Activated CD4-positive, alpha-beta memory T cell treated with anti-CD3 and anti-CD28 coated beads, Interleukin-2, amount 10 ng/mL, durations not matched to agents 7 days and 5 days (primary cell): Measurements from ENCODE around the gene AGL. TPM values are rescaled to one million over a fixed set of nuclear protein-coding genes. Genes with fewer than 3 reads are reported as not detected.

Experiments used
- CTCF ChIA-PET: fragments of 350-600 bp; sonication (Branson Sonifier 250); formaldehyde crosslinking; loops from one replicate; lab custom pipeline; 2021; ENCODE audit warnings: antibody characterized with exemption, inconsistent platforms; lab: Charles Lee
- POLR2A ChIA-PET: fragments of 350-600 bp; sonication (Branson Sonifier 250); formaldehyde crosslinking; loops from one replicate; lab custom pipeline; 2021; ENCODE audit warnings: antibody characterized with exemption; lab: Charles Lee
- DNase-seq: peaks from one replicate; pipeline ENCODE4 v3.0.0-alpha.2; 2020
- H3K27ac Mint-ChIP-seq: one replicate; pipeline ENCODE4 v1.8.0; 2021; ENCODE audit warnings: mild to moderate bottlenecking, mixed read lengths
- H3K27me3 Mint-ChIP-seq: one replicate; pipeline ENCODE4 v1.8.0; 2021; ENCODE audit warnings: mixed read lengths
- H3K36me3 Mint-ChIP-seq: one replicate; pipeline ENCODE4 v1.8.0; 2021; ENCODE audit warnings: low read depth, mixed read lengths
- H3K4me1 Mint-ChIP-seq: one replicate; pipeline ENCODE4 v1.8.0; 2021; ENCODE audit warnings: mixed read lengths
- H3K4me3 Mint-ChIP-seq: one replicate; pipeline ENCODE4 v1.8.0; 2021; ENCODE audit warnings: mild to moderate bottlenecking, mixed read lengths
- H3K9me3 Mint-ChIP-seq: one replicate; pipeline ENCODE4 v1.8.0; 2021; ENCODE audit warnings: mixed read lengths
- total RNA-seq, 2 experiments: library from RNA; stranded (reverse); gene quantifications; one replicate each; pipeline ENCODE4 v1.2.3, GENCODE V29; 2021

Gene AGL
- total RNA-seq, 2 experiments from 2014 or later: 13.0 to 13.9 TPM

DNA sequence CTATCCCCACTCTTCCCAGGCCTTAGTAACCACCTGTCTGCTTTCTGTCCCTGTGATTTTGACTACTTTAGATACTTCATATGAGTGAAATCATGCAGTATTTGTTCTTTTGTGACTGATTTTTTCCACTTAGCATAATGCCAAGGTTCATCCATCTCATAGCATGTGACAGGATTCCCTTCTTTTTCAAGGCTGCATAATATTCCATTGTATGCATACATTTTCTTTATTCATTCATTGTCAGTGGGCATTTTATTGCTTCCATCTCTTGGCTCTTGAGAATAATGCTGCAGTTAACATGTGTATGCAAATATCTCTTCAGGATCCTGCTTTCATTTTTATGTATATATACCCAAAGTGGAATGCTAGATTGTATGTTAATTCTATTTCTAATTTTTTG is 56.4 kb downstream of the AGL start:
- DNase-seq: no peak
- Mint-ChIP-seq H3K9me3 (peaks cover 14% of the 10 kb centered on the region), H3K27ac (no peak overlapping the region), H3K27me3 (no peaks in the 10 kb centered on the region), H3K4me1 (peaks cover 3% of the 10 kb centered on the region), H3K4me3 (no peak overlapping the region), H3K36me3 (peaks cover 31% of the 10 kb centered on the region)
- ChIA-PET POLR2A (no interaction called here), CTCF (no interaction called here)

DNA sequence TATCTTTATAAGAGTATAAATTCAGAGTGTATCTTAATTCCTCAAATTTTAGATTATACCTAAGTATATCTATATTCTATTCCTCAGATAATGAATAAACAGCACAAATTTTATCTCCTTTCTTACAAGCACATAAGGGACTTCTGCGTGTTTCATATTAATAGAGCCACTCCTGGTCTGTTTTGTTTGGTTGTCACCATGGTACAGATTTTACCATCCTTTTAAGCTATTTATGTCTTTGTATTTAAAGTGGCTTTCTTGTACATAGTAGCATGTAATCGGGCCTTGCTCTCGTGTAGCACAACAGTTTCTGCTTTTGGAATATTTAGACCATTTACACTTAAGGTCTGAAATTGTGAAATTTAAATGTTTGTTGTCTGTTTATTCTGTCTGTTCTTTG is 67.1 kb downstream of the AGL start:
- Mint-ChIP-seq H3K4me1 (no peaks in the 10 kb centered on the region), H3K27ac (no peak overlapping the region), H3K9me3 (no peaks in the 10 kb centered on the region), H3K36me3 (peaks cover 8% of the 10 kb centered on the region), H3K4me3 (no peak overlapping the region), H3K27me3 (no peaks in the 10 kb centered on the region)
- POLR2A ChIA-PET: no interaction called here
- CTCF ChIA-PET: no interaction called here
- no peak for DNase-seq

DNA sequence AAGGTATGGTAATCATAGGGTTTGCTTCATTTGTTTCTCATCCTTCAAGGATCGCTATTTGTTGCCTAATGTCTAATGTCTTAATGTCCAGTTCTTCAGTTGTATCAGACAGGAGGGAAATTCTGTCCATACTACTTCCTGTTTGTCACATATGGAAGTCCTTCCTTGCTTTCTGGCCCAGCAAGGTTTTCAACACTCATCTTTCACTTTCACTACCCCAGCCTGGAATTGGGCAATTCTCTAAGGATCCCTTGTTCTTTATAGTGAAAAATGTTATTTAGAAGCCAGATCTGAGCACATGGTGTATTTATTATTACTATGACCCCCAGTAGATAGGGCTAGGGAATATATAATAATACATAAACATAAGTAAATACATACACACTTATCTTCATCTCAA is 69.1 kb downstream of the AGL start:
- Mint-ChIP-seq H3K9me3 (no peaks in the 10 kb centered on the region), H3K4me1 (no peaks in the 10 kb centered on the region), H3K36me3 (peaks cover 5% of the 10 kb centered on the region), H3K27me3 (no peaks in the 10 kb centered on the region), H3K27ac (no peak overlapping the region), H3K4me3 (no peak overlapping the region)
- POLR2A ChIA-PET: no interaction called here
- no peak for DNase-seq
- CTCF ChIA-PET: no interaction called here

DNA sequence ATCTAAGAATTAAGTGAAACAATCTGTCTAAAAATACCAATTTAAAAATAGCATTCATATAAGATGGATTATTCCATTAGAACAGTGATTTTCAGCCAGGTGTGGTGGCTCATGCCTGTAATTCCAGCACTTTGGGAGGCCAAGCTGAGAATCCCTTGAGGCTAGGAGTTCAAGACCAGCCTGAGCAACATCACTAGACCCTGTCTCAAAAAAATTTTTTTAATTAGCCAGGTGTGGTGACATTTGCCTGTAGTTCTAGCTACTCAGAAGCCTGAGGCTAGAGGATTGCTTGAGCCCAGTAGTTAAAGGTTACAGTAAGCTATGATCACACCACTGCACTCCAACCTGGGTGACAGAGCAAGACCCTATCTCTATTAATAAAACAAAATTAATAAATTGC is 84.6 kb downstream of the AGL start:
- Mint-ChIP-seq H3K27me3 (peaks cover 2% of the 10 kb centered on the region), H3K4me3 (no peak overlapping the region), H3K36me3 (peaks cover 3% of the 10 kb centered on the region), H3K9me3 (peaks cover 7% of the 10 kb centered on the region), H3K27ac (no peak overlapping the region), H3K4me1 (no peaks in the 10 kb centered on the region)
- DNase-seq: no peak
- ChIA-PET CTCF (no interaction called here), POLR2A (no interaction called here)

DNA sequence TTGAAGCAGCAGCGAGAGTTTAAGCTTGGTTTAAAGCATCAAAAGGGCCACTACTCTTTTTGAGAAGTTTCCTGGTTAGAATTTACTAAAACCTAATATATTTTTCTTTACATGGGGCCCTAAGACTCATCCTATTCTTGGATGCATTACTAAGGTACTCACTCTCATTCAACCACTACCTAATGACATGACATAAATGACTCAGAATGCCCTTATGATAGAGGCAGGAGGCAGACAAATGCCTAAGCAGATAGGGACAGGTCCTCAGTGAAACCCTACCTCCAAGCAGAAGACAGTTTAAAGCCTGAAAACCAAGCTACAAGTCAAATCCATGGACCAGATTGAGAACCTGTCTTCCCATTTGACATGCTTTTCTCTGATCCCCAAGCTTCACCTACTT is 85.4 kb downstream of the AGL start:
- no peaks in the 10 kb centered on the region for H3K27me3 Mint-ChIP-seq
- no peaks in the 10 kb centered on the region for H3K4me1 Mint-ChIP-seq
- H3K9me3 Mint-ChIP-seq: peaks cover 7% of the 10 kb centered on the region
- ChIA-PET POLR2A (no interaction called here), CTCF (interaction anchor here (1.0 kb wide), 1 partner anchor 11 kb away, joined by 3 read pairs; no protein-coding TSS in a partner anchor)
- H3K36me3 Mint-ChIP-seq: peaks cover 3% of the 10 kb centered on the region
- DNase-seq: no peak
- no peak overlapping the region for H3K27ac Mint-ChIP-seq
- no peak overlapping the region for H3K4me3 Mint-ChIP-seq

DNA sequence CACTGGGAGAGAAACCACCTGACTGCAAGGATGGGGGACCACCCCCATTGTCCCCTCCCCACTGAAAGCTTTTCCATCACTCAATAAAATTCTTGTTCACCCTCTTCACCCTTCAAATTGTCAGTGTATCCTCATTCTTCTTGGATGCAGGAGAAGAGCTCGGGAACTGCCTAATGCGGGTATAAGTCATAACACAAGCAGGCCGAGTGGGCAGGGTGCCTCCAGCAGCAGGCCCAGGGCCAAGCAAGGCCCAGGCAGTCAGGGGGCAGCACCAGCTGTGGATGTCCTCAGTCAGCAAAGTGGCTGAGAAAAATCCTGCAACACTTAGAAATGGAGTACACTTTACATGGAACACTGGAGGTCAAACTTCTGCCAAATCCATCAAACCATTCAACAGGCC is 85.9 kb downstream of the AGL start:
- Mint-ChIP-seq H3K27me3 (no peaks in the 10 kb centered on the region), H3K27ac (no peak overlapping the region), H3K36me3 (peaks cover 3% of the 10 kb centered on the region), H3K4me3 (no peak overlapping the region), H3K4me1 (no peaks in the 10 kb centered on the region), H3K9me3 (peaks cover 7% of the 10 kb centered on the region)
- no peak for DNase-seq
- ChIA-PET POLR2A (no interaction called here), CTCF (interaction anchor here (1.0 kb wide), 1 partner anchor 10 kb away, joined by 3 read pairs; no protein-coding TSS in a partner anchor)

DNA sequence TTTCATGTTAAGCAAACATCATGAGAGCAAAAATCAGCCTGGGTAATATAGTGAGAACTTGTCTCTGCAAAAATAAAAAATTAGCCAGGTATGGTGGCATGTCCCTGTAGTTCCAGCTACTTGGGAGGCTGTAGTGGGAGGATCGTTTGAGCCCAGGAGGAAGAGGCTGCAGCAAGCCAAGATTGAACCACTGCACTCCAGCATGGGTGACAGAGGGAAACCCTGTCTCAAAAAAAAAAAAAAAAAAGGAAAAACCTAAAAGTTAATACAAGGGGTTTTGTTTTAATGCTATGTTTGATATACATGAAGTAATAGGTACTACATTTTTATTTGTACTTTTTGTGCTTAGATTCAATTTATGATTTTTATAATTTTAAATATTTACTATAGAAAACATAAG is 92.6 kb downstream of the AGL start:
- no peaks in the 10 kb centered on the region for H3K4me1 Mint-ChIP-seq
- no peak overlapping the region for H3K4me3 Mint-ChIP-seq
- CTCF ChIA-PET: interaction anchor here (1.4 kb wide), 1 partner anchor 10 kb away, joined by 3 read pairs; no protein-coding TSS in a partner anchor
- H3K27me3 Mint-ChIP-seq: peaks cover 3% of the 10 kb centered on the region
- H3K27ac Mint-ChIP-seq: no peak overlapping the region
- DNase-seq: no peak
- no peaks in the 10 kb centered on the region for H3K9me3 Mint-ChIP-seq
- POLR2A ChIA-PET: no interaction called here
- no peaks in the 10 kb centered on the region for H3K36me3 Mint-ChIP-seq

DNA sequence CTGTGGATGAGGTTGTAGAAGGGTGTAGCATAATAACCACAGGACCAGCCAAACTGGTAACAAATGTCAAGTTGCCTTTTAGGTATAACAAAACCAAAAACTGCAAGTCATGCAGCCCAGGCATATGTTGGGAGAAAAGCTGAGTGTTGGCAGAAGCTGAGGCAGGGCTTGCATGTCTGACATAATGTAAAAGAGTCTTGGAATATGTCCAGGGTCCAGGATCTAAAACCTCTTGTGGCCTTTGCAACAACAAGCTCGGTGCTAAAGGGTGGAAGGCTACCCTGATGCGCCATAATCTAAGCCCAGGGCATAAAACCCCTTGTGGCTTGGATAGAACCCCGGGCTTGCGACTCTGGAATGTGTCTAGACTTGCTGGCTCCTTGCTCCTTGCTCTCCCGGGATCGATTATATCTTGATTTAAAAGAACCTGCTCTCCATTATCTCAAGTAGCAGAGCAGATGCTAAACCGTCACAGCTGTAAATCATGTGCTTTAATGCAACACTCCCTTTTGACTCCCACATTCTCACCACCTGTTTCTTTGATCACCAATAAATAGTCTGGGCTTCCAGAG is 93.1 kb downstream of the AGL start:
- no peaks in the 10 kb centered on the region for H3K4me1 Mint-ChIP-seq
- no peak overlapping the region for H3K4me3 Mint-ChIP-seq
- H3K9me3 Mint-ChIP-seq: no peaks in the 10 kb centered on the region
- no peak for DNase-seq
- no peaks in the 10 kb centered on the region for H3K36me3 Mint-ChIP-seq
- peaks cover 3% of the 10 kb centered on the region for H3K27me3 Mint-ChIP-seq
- POLR2A ChIA-PET: no interaction called here
- no peak overlapping the region for H3K27ac Mint-ChIP-seq
- CTCF ChIA-PET: no interaction called here

DNA sequence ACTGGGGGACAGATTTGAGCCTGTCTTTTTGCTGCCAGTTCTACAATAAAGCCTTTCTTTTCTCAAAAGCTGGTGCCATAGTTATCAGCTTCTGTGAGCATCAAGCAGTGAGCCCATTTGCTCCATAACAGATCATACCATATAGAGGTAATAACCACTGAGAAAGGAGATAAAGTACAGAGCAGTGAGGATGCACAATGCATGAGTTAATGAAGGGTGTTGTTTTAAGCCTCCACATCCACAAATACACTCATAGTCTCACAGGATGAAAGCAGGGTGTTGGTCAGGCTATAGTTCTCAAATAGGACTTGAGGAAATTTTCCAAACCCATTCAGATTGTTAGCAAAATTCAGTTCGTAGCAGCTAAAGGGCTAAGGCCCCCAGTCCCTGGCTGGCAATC is 94.0 kb downstream of the AGL start:
- no peaks in the 10 kb centered on the region for H3K4me1 Mint-ChIP-seq
- DNase-seq: no peak
- no peaks in the 10 kb centered on the region for H3K9me3 Mint-ChIP-seq
- CTCF ChIA-PET: no interaction called here
- peaks cover 3% of the 10 kb centered on the region for H3K27me3 Mint-ChIP-seq
- H3K4me3 Mint-ChIP-seq: no peak overlapping the region
- H3K36me3 Mint-ChIP-seq: no peaks in the 10 kb centered on the region
- no peak overlapping the region for H3K27ac Mint-ChIP-seq
- POLR2A ChIA-PET: no interaction called here

DNA sequence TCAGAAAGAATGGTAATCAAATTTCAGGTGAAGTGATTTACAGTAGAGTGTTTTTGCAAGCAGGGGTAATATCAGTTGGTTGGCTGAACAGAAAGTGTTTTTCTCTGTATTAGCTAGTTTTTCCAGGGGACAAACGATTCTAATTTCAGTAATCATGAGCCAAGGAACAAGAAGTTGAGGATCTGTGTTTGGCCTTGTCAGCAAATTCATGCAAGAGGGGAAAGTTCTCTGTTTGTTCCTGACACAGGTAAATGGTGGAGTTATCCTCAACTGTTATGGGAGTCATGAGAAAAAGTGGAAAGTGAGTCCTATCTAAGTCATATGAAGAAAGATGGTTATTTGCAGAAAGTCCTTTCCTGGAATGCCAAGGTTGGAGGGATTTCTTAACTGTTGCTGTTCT is 95.0 kb downstream of the AGL start:
- H3K36me3 Mint-ChIP-seq: no peaks in the 10 kb centered on the region
- peaks cover 3% of the 10 kb centered on the region for H3K27me3 Mint-ChIP-seq
- H3K9me3 Mint-ChIP-seq: no peaks in the 10 kb centered on the region
- DNase-seq: no peak
- no peak overlapping the region for H3K4me3 Mint-ChIP-seq
- ChIA-PET CTCF (no interaction called here), POLR2A (no interaction called here)
- H3K4me1 Mint-ChIP-seq: no peaks in the 10 kb centered on the region
- no peak overlapping the region for H3K27ac Mint-ChIP-seq

DNA sequence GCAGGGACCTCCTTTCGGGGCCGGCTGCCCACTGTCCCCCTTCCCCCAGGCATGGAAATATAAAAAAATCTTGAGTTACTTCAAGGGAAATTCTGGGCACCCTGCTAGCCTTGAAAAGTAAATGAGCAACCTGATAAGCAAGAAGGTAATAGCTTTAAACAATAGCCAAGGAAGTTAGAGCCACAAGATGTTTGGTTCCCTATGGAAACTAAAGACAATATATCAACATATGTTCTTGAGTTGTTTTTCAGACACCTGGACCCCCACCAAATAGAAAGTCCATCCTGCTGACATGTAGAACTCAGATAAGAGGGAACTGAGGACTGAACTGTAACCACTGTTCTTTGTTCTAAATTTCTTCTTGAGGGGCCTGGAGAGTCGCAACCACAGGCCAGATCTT is 100.3 kb downstream of the AGL start:
- no peak overlapping the region for H3K4me3 Mint-ChIP-seq
- H3K27me3 Mint-ChIP-seq: no peaks in the 10 kb centered on the region
- ChIA-PET POLR2A (no interaction called here), CTCF (no interaction called here)
- H3K36me3 Mint-ChIP-seq: no peaks in the 10 kb centered on the region
- H3K27ac Mint-ChIP-seq: no peak overlapping the region
- no peaks in the 10 kb centered on the region for H3K9me3 Mint-ChIP-seq
- DNase-seq: no peak
- no peaks in the 10 kb centered on the region for H3K4me1 Mint-ChIP-seq

DNA sequence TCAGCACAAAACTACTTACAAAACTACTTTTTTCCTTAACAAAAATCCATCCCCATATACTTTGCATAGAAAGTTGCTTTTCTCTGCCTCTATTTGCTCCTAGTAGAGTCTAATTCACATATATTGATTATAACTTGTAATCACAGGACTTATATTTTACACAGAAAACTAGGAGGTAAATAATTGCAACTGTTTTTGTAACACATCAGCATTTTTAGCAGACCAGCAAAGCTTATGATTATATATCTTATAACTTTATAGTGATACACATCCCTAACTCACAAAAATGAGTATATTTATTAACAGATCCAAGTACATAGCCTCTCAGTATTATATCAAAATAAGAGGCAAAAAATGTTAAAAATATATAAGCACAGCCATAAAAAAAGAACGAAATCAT is 102.4 kb downstream of the AGL start:
- Mint-ChIP-seq H3K9me3 (no peaks in the 10 kb centered on the region), H3K27ac (no peak overlapping the region), H3K4me3 (no peak overlapping the region), H3K27me3 (no peaks in the 10 kb centered on the region), H3K4me1 (no peaks in the 10 kb centered on the region), H3K36me3 (no peaks in the 10 kb centered on the region)
- ChIA-PET CTCF (no interaction called here), POLR2A (no interaction called here)
- no peak for DNase-seq

DNA sequence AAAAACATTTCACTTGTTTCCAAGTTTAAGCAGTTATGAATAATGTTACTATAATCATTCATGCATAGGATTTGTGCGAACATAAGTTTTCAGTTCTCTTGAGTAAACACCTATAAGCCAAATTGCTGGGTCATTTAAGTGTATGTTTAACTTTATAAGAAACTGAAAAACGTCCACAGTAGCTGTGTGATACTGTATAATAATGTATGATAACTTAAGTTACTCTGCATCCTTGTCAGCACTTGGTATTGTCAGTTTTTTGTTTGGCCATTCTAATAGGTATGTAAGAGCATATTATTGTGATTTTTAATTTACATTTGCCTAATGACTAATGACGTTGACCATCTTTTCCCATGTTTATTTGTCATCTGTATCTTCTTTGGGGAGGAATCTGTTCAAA is 105.2 kb downstream of the AGL start:
- H3K27me3 Mint-ChIP-seq: peaks cover 2% of the 10 kb centered on the region
- no peaks in the 10 kb centered on the region for H3K9me3 Mint-ChIP-seq
- no peaks in the 10 kb centered on the region for H3K4me1 Mint-ChIP-seq
- H3K4me3 Mint-ChIP-seq: no peak overlapping the region
- CTCF ChIA-PET: no interaction called here
- H3K27ac Mint-ChIP-seq: no peak overlapping the region
- H3K36me3 Mint-ChIP-seq: no peaks in the 10 kb centered on the region
- DNase-seq: no peak
- POLR2A ChIA-PET: no interaction called here

DNA sequence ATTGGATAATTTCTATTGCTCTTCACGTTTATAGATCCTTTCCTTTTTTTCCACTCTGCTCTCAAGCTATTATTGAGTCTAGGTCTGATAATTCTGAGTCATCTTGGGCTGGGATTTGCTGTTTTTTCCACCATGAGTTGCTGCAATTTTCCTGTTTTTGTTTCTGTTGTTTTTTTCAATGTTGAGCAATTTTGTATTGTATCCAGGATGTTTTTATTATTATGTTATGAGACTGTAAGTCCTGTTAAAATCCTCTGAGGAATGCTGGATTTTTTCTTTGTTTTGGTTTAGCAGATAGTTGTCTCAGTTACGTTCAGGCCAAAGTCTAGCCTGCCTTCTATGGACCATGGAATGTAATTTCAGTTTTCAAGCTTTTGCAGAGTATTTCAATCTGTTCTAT is 106.6 kb downstream of the AGL start:
- no peak for DNase-seq
- no peaks in the 10 kb centered on the region for H3K4me1 Mint-ChIP-seq
- H3K27ac Mint-ChIP-seq: no peak overlapping the region
- ChIA-PET POLR2A (no interaction called here), CTCF (interaction anchor here (1.4 kb wide), 1 partner anchor 21 kb away, joined by 3 read pairs; no protein-coding TSS in a partner anchor)
- H3K27me3 Mint-ChIP-seq: peaks cover 2% of the 10 kb centered on the region
- no peaks in the 10 kb centered on the region for H3K36me3 Mint-ChIP-seq
- no peak overlapping the region for H3K4me3 Mint-ChIP-seq
- no peaks in the 10 kb centered on the region for H3K9me3 Mint-ChIP-seq
